ENCODE measurements around the gene KCNK17.

KCNK17 gene, protein sequence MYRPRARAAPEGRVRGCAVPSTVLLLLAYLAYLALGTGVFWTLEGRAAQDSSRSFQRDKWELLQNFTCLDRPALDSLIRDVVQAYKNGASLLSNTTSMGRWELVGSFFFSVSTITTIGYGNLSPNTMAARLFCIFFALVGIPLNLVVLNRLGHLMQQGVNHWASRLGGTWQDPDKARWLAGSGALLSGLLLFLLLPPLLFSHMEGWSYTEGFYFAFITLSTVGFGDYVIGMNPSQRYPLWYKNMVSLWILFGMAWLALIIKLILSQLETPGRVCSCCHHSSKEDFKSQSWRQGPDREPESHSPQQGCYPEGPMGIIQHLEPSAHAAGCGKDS
- total RNA-seq = 0 to 0.77 (median 0) reads per million in 17 experiments

DNA sequence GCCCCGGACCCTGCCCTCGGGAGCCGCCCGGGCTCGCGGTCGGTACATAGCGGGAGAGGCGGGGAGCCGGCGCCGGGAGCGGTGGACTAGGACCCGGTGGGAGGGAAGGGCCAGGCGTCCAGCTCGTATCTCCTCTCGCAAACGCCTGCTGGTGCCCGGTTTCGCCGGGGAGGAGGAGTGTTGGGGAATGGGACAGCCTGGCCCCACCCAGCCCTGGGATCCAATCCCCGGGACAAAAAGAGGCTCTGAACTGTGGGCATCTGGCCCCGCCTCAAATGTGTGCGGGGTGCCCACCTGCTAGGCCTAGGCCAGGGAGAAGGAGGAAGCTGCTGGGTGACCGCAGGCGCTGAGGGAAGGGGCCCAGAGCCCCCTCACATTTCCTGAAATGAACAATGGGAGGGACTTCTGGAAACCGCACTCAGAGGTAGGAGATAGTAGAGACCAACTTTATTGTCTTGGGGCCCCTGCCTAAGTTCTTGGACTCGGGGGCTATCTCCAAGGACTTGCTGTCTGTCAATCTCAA lies at the start of gene KCNK17:
TSS of gene KCNK17 (minus strand) at position 147 of the 523 bp plus-strand sequence. CDS start at position 48, 99 bp downstream.
- peak in 1 of 4 experiments; percentile 28 for DNase-seq

DNA sequence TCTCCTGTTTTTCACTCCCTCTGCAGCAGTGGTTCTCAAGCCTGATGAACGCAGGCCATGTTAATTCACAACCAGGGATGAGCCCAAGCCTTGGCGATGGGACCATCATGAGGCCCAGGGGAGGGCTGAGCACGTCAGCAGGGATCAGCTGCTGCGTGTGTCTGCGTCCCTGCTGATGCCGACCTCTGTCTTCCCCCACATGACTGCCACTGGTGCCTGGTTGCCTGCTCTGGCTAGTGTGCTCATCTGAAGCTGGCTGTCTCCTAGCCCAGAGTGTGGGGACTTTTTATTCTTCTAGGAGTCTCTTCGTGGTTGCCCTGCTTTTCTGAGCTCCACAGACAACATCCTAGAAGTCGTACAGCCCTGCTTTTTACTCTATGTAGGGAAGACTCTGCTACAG lies 49.1 kb upstream of the KCNK17 start:
- no peak for DNase-seq

DNA sequence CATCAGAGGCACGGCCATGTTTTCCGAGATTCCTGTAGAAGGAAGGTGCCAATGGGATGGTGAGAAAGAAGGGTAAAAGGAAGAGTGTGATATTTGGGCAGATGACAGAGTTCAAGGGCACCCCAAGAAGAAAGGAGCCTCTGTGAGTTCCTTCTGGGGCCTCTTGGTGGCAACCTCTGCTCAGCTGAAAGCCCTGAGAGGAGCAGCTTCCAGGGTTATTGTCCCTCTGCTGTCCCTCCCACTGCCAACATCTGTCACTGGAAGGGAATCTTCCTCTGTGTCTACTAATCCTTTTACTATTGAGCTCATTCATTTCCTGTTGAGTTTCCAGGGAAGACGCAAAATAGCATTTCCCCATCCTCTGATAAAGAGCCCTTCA lies 48.3 kb upstream of the KCNK17 start:
- no peak for DNase-seq

DNA sequence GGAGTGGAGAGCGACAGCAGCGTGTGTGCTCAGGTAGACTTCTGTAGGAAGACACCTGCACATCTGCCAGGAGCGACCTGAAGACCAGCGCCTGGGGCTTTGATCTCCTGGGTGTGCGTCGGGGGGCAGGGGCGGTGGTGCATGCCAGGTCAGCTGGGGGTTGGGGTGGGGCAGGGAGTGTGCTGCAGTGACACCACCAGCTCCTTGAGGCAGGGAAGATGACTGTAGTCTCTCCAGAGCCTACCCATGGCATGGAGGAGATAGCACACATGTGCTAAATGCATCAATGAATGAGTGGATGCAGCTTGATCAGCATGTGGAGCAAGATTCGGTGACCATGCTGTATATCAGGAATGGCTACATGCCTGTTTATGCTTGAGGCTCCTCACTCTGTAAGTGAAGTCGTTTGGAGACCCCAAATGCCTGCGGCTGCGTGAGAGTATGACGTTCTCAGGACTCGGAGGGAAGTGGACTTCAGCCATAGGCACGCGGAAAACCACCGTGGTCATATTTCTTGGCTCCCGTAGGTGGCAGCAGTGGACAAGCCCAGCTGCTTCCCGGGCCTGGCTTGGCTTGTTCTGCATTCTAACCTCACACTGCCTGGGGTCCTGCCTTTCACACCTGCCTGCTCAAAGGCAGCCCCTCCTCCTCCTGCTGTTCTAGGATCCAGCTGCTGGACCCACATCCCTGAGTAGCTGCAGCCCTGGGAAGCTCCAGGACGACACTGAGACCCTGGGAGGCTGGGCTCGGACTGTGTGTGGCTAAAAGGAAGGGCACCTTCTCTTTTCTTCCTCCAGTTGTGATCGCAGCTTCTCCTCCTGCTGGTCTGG lies 47.7 kb upstream of the KCNK17 start:
- DNase-seq = peak; percentile 76 to 88 (median 81)

DNA sequence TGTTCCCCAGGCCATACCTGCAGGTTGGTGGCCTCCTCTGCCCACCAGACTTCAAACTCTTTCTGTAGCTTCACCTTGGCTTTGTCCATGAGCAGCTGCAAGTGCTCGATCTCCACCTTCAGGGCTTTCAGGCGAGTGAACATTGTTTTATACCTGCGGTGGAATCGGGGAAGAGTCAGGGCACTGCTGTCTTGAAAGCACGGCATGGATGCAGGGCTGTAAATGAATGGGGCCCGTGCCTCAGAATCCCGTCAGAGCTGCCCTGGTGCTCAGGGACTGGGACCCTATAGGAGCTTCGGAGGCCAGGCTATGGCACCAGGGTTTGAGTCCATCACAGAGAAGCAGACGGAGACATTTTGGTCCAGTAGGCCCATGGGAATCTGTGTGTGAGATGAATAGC lies 46.2 kb upstream of the KCNK17 start:
- no peak for DNase-seq

DNA sequence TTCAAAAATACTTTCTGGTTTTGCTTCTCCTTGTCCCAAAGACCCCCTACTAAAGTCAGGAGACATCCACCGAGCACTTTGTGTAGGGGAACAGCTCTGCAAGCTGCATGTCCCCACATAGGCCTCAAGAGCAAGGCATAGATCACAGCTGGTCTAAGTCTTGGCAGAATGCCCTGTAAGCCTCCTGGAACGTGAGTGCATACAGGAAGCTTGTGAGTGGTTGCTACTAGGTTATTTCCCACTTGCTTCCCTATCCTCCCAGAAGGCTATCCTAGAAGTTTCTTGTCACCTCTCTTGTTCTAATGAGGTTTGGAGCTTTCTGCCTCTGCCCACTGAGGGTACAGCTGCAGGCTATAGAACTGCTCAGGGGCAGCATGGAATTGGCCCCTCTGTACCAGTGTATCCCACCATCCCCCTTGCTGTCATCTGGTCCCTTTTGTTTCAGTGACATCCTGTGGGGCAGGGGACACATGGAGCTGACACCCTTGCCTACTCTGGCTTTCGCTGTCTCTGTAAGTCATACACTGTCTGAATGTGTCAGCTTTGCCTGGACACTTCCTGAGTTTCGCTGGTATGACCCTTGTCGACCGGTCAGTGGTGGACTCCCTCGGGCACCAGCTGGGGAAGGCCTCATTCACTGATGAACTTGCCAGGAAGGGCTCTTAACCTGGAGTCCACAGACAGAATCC lies 43.9 kb upstream of the KCNK17 start:
- DNase-seq = peak in 1 of 4 experiments; percentile 17

DNA sequence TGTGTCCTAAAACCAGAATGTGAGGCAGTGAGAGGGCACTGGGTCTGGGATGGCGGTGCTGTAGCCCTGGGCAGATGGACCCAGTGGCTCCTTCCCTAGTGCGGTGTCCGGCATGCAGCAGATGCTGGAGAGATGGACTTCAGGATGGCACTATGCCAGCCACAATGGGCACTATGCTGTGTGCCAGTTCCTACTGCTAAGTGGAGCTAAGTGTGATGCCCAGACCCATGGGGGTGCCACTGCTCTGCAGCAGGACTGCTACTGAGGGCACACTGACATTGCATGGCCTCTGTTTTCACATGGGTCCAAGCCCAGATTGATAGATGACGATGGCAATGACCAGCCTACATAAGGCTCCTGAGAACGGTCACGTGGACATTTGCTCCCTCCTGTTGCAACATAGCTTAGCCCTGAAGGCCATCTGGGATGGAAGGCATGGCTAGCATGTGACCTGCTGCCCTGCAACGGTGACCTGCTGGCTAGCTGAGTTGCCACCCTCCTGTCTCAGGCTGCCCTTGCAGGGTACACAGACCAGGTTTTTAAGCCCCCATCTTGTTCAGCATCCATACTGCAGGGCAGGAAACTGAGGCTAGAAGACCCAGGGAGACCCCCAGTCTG lies 39.6 kb upstream of the KCNK17 start:
- no peak for DNase-seq

DNA sequence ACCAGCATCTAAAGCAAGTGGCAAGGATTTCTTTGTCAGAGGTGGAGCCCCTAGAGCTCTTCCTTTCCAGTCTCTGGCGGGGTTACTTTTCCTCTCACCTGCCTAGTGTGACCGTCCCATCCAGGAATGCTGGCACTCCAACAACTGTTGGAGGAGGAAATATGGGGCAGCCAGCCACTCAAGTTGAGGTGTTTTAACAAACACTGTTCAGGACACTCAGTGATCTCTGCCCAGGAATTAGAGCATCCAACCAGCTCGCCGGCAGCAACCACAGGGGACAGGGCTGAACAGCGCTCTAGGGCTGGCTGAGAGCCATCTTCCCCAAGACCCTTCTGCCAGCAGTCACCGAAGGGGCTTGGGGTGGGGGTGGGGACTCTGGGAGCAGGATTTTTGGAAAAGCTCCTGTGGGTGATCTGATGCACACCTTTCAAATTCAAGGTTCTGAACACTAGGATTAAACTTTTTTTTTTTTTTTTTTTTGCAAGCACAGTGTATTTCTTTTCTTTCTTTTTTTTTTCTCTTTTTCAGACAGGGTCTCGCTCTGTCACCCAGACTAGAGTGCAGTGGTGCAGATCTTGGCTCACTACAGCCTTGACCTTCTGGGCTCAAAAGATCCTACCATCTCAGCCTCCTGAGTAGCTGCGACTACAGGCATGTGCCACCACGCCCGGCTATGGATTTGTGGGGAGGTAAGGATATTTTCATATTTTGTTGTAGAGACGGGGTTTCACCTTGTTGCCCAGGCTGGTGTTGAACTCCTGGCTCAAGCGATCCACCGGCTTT lies 36.7 kb upstream of the KCNK17 start:
- no peak for DNase-seq

DNA sequence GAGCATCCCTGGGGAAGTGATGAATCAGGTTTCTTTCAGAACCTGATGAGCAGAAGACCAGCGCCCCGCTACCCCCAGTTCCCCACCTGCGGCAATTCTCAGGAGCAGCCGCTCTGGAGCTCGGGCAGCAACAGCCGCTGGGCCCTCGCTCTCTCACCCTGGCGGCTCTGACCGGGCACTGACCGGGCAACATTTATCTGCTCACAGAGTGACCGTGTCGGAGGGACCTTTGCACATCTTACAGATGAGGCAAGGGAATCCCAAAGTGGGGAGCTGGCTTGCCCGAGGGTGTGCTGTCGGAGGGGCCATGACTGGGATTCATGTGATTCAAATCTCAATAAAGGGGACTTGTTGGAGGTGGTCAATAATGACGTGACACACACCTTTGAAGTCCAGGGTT lies 34.5 kb upstream of the KCNK17 start:
- no peak for DNase-seq

DNA sequence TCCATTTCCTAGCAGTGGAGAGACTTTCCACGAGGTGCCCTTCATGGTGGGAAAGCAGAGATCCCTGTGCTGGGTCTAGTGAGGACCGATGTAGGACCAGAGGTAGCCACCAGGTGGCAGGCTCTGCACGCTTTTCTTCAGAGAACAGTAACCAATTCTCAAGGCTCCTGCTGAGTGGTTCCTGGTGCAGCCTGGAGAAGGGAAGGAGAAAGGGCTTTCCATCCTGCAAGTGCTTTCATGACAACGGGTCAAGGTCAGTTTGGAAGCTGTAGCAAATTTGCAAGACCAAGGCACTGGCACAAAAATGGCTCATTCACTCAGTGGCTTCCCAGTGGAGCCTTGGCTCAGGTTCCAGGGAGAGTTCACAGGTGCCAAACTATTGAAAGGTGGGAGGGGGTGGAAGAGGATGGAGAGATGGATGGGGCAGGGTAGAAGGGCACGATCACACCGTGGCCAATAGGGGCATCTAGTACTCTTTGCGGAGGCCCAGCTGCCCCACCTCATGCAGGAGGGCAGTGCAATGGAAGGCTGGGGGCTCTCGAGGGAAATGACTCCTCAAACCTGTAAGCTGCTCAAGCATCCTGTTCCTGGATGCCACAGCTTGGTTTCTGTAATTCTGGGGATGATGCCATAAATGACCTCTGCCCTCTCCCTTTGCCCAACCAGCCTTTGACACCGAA lies 33.8 kb upstream of the KCNK17 start:
- peak; percentile 72 to 87 (median 83) for DNase-seq

DNA sequence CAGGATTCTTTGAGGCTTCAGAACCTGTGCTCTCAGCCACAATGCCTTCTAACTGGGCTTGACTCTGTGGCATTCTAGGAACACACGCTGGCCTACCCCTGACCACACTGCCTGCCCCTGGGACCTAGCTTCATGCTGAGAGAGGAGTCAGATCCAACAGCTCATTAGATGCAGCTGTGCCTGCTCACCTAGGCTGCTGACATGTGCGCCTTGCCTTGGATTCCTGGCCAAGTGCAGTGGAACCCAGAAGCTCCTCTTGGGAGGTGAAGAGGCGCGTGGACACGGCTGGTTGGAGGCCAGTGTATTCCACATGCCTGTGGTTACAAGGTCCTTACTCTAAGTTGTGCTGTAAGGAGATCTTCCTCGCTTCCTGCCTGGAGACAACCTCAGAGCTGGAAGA lies 33.0 kb upstream of the KCNK17 start:
- no peak for DNase-seq

DNA sequence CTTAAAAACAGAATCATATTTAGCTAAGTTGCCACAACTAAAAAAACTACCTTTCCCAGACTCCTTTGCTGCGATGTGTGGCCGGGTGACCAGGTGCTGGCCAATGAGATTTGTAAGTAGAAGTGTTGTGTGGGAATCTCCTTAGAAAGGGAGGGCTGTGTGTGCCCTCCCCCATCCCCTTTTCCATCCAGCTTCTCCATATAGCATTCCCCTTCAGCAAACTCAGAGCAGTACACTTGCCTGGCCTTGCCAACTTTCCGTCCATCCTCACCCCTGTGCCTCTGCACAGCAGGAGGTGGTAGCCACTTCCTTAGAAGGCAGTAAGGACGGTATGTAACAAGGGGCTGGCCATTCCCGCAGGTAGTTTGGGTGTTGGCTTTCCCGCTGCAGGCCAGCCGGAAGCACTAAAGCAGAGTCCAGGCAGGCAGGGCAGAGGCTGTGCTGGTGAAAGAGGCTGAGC lies 30.6 kb upstream of the KCNK17 start:
- DNase-seq = no peak

DNA sequence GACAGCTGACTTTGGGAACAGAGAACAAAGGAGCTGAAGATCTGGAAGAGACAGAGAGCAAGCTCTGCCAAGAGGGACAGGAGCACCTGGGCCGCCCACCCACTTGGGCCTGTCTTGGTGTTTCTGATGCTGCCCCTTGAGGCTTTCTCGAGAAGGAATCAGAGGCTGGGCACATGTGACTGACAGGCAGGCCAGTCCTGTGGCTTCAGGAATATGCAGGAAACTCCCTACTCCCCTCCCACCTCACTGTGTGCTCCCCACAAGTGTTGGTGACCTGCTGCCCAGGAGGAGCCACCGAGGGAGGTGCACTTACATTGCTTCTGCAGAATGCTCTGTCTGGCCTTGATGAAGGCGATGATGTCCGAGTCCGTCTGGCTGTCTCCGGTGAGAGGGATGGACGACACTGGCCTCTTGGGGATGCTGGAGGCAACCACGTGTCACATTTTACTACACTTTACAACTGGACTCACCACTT lies 29.2 kb upstream of the KCNK17 start:
- no peak for DNase-seq

DNA sequence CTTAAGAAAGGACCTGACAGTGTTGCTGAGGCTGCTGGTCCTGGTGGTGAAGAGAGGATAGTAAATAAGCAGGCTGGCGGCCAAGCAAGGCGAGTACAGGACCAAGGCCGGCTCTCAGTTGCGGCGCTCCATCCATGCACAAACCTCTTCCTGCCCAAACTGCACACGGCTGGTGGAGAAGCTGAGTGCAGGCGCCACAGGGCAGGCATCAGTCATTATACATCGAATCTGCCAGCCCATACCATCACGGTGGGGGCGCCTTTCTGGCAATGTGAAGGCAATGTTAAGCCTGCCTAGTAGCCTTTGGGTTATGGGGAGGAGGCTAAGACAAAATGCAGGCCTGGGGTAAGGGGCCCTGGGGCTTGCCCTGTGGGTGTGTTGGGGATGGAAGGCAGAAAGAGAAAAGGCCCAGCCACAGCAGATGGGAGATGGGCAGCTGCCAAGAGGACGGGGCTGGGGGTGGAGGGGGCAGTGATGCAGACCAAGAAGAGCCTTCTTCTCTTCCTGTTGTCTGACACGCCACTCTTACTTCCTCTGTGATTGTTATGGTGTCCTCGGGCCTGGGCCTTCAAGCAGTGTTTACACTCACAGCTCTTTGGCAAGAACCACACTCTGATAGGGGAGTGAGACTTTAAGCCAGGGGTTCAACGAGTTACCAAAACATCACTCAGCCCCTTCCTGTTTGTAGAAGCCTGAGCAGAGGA lies 28.6 kb upstream of the KCNK17 start:
- DNase-seq = peak; percentile 42 to 69 (median 61)

DNA sequence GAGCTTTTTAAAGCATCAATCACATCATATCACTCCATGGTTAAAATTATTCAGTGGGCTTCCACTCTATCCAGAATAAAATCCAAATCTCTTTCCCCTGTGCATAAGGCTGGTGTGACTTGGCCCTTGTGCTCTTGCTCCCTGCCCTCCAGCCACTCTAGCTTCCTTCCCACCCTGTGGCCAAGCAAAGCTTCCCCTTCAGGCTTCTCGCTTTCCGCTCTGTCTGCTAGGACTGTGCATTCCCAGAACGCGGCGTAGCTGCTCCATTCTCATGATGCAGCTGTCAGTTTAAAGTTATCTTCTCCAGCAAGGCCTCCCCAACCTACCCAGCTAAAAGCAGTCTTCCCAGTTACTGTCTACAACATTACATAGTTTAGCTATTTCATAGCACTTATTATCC lies 27.7 kb upstream of the KCNK17 start:
- peak; percentile 48 to 73 (median 56) for DNase-seq

DNA sequence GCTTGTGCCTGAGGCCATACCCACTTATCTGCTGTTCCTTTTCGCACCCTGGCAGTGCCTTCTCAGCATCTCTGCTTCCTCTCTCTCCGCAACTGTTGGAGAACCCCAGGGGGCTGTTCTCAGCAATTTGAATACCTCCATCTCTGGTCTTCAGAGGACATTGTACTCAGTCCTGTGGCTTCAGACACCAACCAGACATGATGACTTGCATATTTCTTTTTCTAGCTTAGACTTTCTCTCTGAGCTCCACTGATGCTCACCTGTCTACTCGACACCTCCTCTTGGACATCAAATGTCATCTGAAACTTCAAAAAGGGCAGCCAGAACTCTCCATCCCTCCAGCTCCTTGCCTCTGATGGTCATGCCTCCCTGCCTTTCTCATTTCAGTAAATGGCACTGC lies 27.1 kb upstream of the KCNK17 start:
- DNase-seq = peak in 1 of 4 experiments; percentile 22

DNA sequence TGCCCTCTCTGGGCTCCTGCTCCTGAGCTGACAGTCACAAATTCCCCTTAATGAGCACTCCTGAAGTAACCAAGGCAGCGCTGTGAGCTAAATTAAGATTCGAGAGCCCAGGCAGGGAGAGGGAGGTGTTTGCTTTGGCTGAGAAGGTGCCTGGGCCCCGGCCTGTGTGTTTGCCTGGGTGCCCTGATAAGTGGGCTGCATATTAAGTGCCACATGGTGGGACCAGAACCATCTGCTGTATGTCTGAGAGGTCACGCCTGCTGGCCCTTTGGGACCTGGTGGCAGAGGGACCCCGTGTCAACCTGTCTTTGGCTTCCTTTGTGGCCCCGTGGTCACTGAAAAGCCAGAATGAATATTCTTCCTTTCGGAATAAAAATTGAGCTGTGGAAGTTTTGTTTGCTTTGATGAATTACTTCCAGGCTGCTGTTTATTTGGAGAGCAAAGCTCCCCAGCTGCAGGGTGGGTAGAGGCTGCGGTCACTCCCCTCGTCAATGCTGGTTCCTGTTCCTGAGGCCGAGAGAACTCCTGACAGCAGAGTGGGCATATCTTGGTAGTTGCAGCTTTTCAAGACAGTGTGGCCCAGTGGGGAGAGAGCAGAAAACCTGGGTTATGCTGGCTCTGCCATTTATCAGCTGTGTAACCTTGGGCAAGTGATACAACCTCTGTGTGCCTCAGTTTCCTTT lies 25.8 kb upstream of the KCNK17 start:
- peak; percentile 52 to 76 (median 66) for DNase-seq

DNA sequence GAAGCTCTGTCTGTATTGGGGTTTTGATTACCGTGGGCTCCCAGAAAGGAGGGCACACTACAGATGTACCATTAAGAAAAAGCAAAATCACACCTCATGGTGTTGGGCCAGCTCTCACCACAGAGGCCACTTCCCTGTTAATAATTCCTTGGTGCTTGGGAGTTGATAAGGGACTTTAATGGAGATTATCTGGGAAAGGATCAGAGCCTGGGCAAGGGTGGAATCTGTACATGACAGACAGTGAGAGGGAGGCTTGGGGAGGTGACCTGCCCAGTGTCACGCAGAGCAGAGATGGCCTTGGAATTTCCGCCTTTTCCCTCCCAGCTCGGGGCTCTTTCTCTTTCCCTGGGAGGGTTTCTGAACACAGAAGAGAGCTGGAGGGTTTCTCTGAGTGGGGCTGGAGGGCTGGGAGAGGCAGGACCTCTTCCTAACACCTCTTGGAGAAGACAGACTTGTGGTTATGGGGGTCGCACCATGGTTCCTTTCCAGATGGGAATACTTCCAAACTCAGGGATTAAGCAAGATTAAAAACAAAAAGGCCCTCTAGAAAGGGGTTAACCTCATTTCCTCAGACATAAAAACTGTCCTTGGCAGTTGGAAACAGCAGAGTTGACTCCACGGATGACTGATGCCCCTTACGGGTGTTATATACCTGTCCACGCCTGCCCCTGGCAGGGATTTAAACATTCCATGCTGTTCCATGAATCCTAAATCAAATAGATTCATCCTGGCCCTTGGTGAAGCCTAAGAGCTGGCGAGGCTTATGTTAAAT lies 25.1 kb upstream of the KCNK17 start:
- no peak for DNase-seq

DNA sequence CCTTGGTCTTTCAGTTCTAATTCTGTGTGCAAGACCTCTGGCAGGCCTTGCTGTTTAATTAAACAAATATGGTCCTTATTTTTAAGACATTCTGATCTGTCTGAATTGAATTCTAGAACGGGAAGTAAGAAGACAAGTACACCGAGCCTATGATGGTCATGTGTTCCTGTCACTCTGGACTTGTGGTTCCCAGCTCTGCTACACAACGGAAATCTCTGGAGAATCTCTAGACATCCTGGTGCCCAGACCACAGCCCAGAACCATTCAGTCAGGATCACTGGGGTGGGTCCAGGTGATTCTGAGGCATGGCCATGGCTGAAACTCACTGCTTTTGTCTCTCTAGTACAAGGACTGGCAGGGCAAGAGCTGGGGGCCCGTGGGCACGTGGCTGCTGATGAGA lies 24.2 kb upstream of the KCNK17 start:
- peak; percentile 15 to 72 (median 56) for DNase-seq
